ENCODE data around the gene CHPT1. TPM values are rescaled to one million over a fixed set of nuclear protein-coding genes. Genes with fewer than 3 reads are reported as not detected.
A peak's percentile ranks its signal among the peaks of the same experiment; 100 is the strongest.

The CHPT1 gene
- total and polyA plus RNA-seq, 10 donors = 26.8 to 115 (median 45.3) TPM

GRCh38 chr12:101700299-101700820 lies 2.9 kb downstream of the CHPT1 start:
- peak overlapping the region in 4 of 8 donors; percentile 3 to 45 (median 17) for H3K27ac ChIP-seq

GRCh38 chr12:101703487-101703886 lies 6.0 kb downstream of the CHPT1 start:
- H3K27me3 ChIP-seq (replicated peaks in 1 of 7) = no peaks in the 10 kb centered on the region
- intact Hi-C loops (cut with DNase I; ENCODE audit: low total_unique reads) = no loop called here
- DNase-seq = no peak
- no peaks in the 10 kb centered on the region for H3K36me3 ChIP-seq
- TF ChIP-seq CTCF (IDR thresholded peaks at IDR 0.05 in 8 of 11, conservative IDR thresholded peaks at IDR 0.05 in 3 of 11) (no peak), POLR2AphosphoS5 (IDR thresholded peaks at IDR 0.05) (no peak)
- H3K9me3 ChIP-seq = no peaks in the 10 kb centered on the region
- no peak overlapping the region for H3K4me3 ChIP-seq
- peaks cover 6 to 79% (median 47%) of the 10 kb centered on the region in 6 donors for H3K4me1 ChIP-seq
- H3K27ac ChIP-seq = no peak overlapping the region
- WGBS, 5 donors = 87 to 93% (median 90%) methylated on average over 3 of the region's 3 CpGs

More at GRCh38 chr12:101700299-101700820, 2.9 kb downstream of the CHPT1 start:
- no peak for DNase-seq
- 82 to 94% (median 88%) methylated on average over 2 of the region's 2 CpGs for WGBS, 5 donors
- Histone ChIP-seq H3K4me1 (peaks cover 14 to 76% (median 53%) of the 10 kb centered on the region in 6 donors), H3K36me3 (no peaks in the 10 kb centered on the region), H3K4me3 (peak overlapping the region in 3 of 8 donors; percentile 74 to 89 (median 81)), H3K9me3 (no peaks in the 10 kb centered on the region), H3K27me3 (replicated peaks in 1 of 7) (no peaks in the 10 kb centered on the region)
- TF ChIP-seq CTCF (IDR thresholded peaks at IDR 0.05 in 8 of 11, conservative IDR thresholded peaks at IDR 0.05 in 3 of 11) (no peak), POLR2AphosphoS5 (IDR thresholded peaks at IDR 0.05) (no peak), POLR2A (IDR thresholded peaks at IDR 0.05) (no peak)
- intact Hi-C loops (cut with DNase I; ENCODE audit: low total_unique reads) = no loop called here

- H3K36me3 ChIP-seq = no peaks in the 10 kb centered on the region
- 94 to 100% (median 95%) methylated on average over 1 of the region's 1 CpG for WGBS, 5 donors
- no peaks in the 10 kb centered on the region for H3K9me3 ChIP-seq
- no peaks in the 10 kb centered on the region for H3K27me3 ChIP-seq (replicated peaks in 1 of 7)
- intact Hi-C loops (cut with DNase I; ENCODE audit: low total_unique reads) = no loop called here
- H3K4me3 ChIP-seq = no peak overlapping the region
- peaks cover 0 to 79% (median 29%) of the 10 kb centered on the region in 6 donors for H3K4me1 ChIP-seq
- DNase-seq = no peak
- no peak for TF ChIP-seq POLR2A (IDR thresholded peaks at IDR 0.05)
- TF ChIP-seq CTCF (IDR thresholded peaks at IDR 0.05 in 8 of 11, conservative IDR thresholded peaks at IDR 0.05 in 3 of 11) = no peak
- TF ChIP-seq POLR2AphosphoS5 (IDR thresholded peaks at IDR 0.05) = no peak
- no peak overlapping the region for H3K27ac ChIP-seq
Observed at GRCh38 chr12:101706403-101706802, 9.0 kb downstream of the CHPT1 start.

GRCh38 chr12:101707131-101707782 lies 9.8 kb downstream of the CHPT1 start:
- intact Hi-C loops (cut with DNase I; ENCODE audit: low total_unique reads) = no loop called here
- Histone ChIP-seq H3K4me1 (peaks cover 0 to 77% (median 22%) of the 10 kb centered on the region in 6 donors), H3K27me3 (replicated peaks in 1 of 7) (no peaks in the 10 kb centered on the region), H3K27ac (no peak overlapping the region), H3K9me3 (no peaks in the 10 kb centered on the region), H3K36me3 (no peaks in the 10 kb centered on the region), H3K4me3 (no peak overlapping the region)
- DNase-seq = no peak
- no peak for TF ChIP-seq POLR2AphosphoS5 (IDR thresholded peaks at IDR 0.05)
- no peak for TF ChIP-seq CTCF (IDR thresholded peaks at IDR 0.05 in 8 of 11, conservative IDR thresholded peaks at IDR 0.05 in 3 of 11)
- no peak for TF ChIP-seq POLR2A (IDR thresholded peaks at IDR 0.05)

Measured in spleen (tissue), 11 donors.